Lower leg skin (tissue), 3 donors: ENCODE measurements around the gene ORC6.

Experiments
- CTCF ChIP-seq, 3 donors: fragments of 450-650 bp; IDR thresholded peaks; one replicate each; pipeline ENCODE4 v1.5.1; 2016; ENCODE audit warnings: antibody characterized with exemption in 3 of 3, mild to moderate bottlenecking in 3 of 3, moderate library complexity in 2 of 3
- POLR2A ChIP-seq, 2 donors: fragments of 450-650 bp; IDR thresholded peaks; one replicate each; pipeline ENCODE4 v1.6.1; 2016 to 2017; ENCODE audit warnings: antibody characterized with exemption in 2 of 2, mild to moderate bottlenecking in 1 of 2, moderate library complexity in 1 of 2

- TF ChIP-seq CTCF (IDR thresholded peaks at IDR 0.05) (no peak), POLR2A (IDR thresholded peaks at IDR 0.05) (no peak)
Measured at GRCh38 chr16:46662123-46662522, 27.3 kb upstream of the ORC6 start.
